HCT116 (cell line): ENCODE results near the gene FUOM. TPM values are rescaled to one million over a fixed set of nuclear protein-coding genes. Genes with fewer than 3 reads are reported as not detected.

ENCODE experiments used
- ATAC-seq: fragments of 200-7000 bp; cut with Tn5 transposase; 2 replicates; pipeline ENCODE4 v1.9.1; 2020; ENCODE audit warnings: mild to moderate bottlenecking, moderate library complexity
- BruUV-seq: library from RNA; stranded (reverse); fragments of 400-500 nt; replicated peaks from 2 replicates; lab custom pipeline; 2021; lab: Mats Ljungman, UMichigan
- CTCF ChIA-PET: fragments of 300-600 bp; sonication (Branson Sonifier 250); formaldehyde crosslinking; loops from one replicate; lab custom pipeline; 2021; ENCODE audit warnings: antibody characterized with exemption; lab: Charles Lee
- POLR2A ChIA-PET: fragments of 300-600, 350-600 bp; sonication (Branson Sonifier 250); formaldehyde crosslinking; loops from one replicate; lab custom pipeline; 2021; ENCODE audit warnings: antibody characterized with exemption; lab: Charles Lee
- RAD21 ChIA-PET, 2 experiments: fragments of 300-600 bp; sonication (Branson Sonifier 250); formaldehyde crosslinking; loops; one replicate each; lab custom pipeline; 2023; ENCODE audit warnings: low total read pairs in 2 of 2; ENCODE audit not compliant: uncharacterized antibody in 2 of 2, unreplicated experiment in 2 of 2, low non-redundant PET in 1 of 2; lab: Charles Lee
- DNase-seq: peaks from one replicate; pipeline ENCODE4 v3.0.0-alpha.2; 2010; ENCODE audit warnings: low read depth, low spot score
- H2AFZ ChIP-seq: fragments of 200-600 bp; shearing (Covaris generic), sonication (generic); 2 replicates; pipeline ENCODE4 v1.6.1; 2017; ENCODE audit warnings: low read depth, mixed run types, mixed read lengths, antibody characterized with exemption, low read length; ENCODE audit not compliant: poor library complexity, severe bottlenecking
- H3K27ac ChIP-seq: 2 replicates; pipeline ENCODE4 v1.5.1; 2012; ENCODE audit warnings: low read depth, low read length
- H3K27me3 ChIP-seq: fragments of 200-600 bp; sonication (generic); 2 replicates; pipeline ENCODE4 v1.6.1; 2016; ENCODE audit warnings: mixed run types, low read length, mixed read lengths; ENCODE audit not compliant: insufficient read depth
- H3K36me3 ChIP-seq, 2 experiments: fragments of 200-500 bp in 1 of 2; fragments of 200-600 bp in 1 of 2; sonication (Bioruptor generic) in 1 of 2; sonication (generic) in 1 of 2; 2 replicates each; pipeline versions ENCODE4 v1.5.1 to v1.6.1; 2014 to 2016; ENCODE audit warnings: low read length in 2 of 2, inconsistent platforms in 1 of 2, mixed read lengths in 1 of 2, mixed run types in 1 of 2; ENCODE audit not compliant: insufficient read depth in 2 of 2, control insufficient read depth in 1 of 2
- H3K4me1 ChIP-seq, 2 experiments: fragments of 200-600 bp in 1 of 2; sonication (generic) in 1 of 2; 2 replicates each; pipeline versions ENCODE4 v1.5.1 to v1.6.1; 2012 to 2017; ENCODE audit warnings: low read length in 2 of 2, inconsistent platforms in 1 of 2, mild to moderate bottlenecking in 1 of 2, mixed read lengths in 1 of 2, mixed run types in 1 of 2, moderate library complexity in 1 of 2; ENCODE audit not compliant: insufficient read depth in 2 of 2, control insufficient read depth in 1 of 2
- H3K4me2 ChIP-seq: fragments of 200-600 bp; sonication (generic); 2 replicates; pipeline ENCODE4 v1.6.1; 2017; ENCODE audit warnings: mixed run types, low read length, mixed read lengths
- H3K4me3 ChIP-seq, 2 experiments: fragments of 200-600 bp in 1 of 2; sonication (generic) in 1 of 2; replicated peaks in 1 of 2; 2 replicates each; pipeline ENCODE4 v1.5.1; 2011 to 2016; ENCODE audit warnings: low read length in 2 of 2, control low read depth in 1 of 2, low read depth in 1 of 2, mild to moderate bottlenecking in 1 of 2, mixed read lengths in 1 of 2, mixed run types in 1 of 2
- H3K79me2 ChIP-seq: fragments of 200-600 bp; sonication (generic); 2 replicates; pipeline ENCODE4 v1.6.1; 2017; ENCODE audit warnings: mild to moderate bottlenecking, mixed run types, low read length, moderate library complexity, mixed read lengths; ENCODE audit not compliant: insufficient read depth
- H3K9ac ChIP-seq: fragments of 200-600 bp; sonication (generic); 2 replicates; pipeline ENCODE4 v1.6.1; 2016; ENCODE audit warnings: low read length, mixed read lengths
- H3K9me2 ChIP-seq: fragments of 200-600 bp; sonication (generic), shearing (Covaris generic); 2 replicates; pipeline ENCODE4 v1.6.1; 2017; ENCODE audit warnings: mixed run types, mild to moderate bottlenecking, moderate library complexity; ENCODE audit not compliant: insufficient read depth
- H3K9me3 ChIP-seq, 2 experiments: fragments of 200-500 bp in 1 of 2; fragments of 200-600 bp in 1 of 2; sonication (Bioruptor generic) in 1 of 2; sonication (generic) in 1 of 2; 2 replicates each; pipeline ENCODE4 v1.6.1; 2014 to 2017; ENCODE audit warnings: low read length in 2 of 2, mixed read lengths in 2 of 2, inconsistent platforms in 1 of 2, low read depth in 1 of 2, mild to moderate bottlenecking in 1 of 2, mixed run types in 1 of 2, moderate library complexity in 1 of 2; ENCODE audit not compliant: control insufficient read depth in 1 of 2, insufficient read depth in 1 of 2
- H4K20me1 ChIP-seq: fragments of 200-600 bp; sonication (generic), shearing (Covaris generic); 2 replicates; pipeline ENCODE4 v1.6.1; 2017; ENCODE audit warnings: mixed run types, mild to moderate bottlenecking, moderate library complexity; ENCODE audit not compliant: insufficient read depth
- CEBPB ChIP-seq: IDR thresholded peaks from 2 replicates; pipeline ENCODE4 v1.6.1; 2012; ENCODE audit warnings: low read depth
- EGR1 ChIP-seq: IDR thresholded peaks from 2 replicates; pipeline ENCODE4 v1.6.1; 2012; ENCODE audit warnings: low read depth
- POLR2A ChIP-seq: IDR thresholded peaks from 2 replicates; pipeline ENCODE4 v1.7.0; 2011; ENCODE audit warnings: borderline replicate concordance; ENCODE audit not compliant: insufficient read depth, insufficient read length; ENCODE audit errors: extremely low read depth
- POLR2AphosphoS5 ChIP-seq: IDR thresholded peaks from 2 replicates; pipeline ENCODE4 v1.6.1; 2011; ENCODE audit warnings: mild to moderate bottlenecking, low read depth, low read length, moderate library complexity
- SIN3A ChIP-seq: IDR thresholded peaks from 2 replicates; pipeline ENCODE4 v1.6.1; 2012; ENCODE audit warnings: low read depth
- YY1 ChIP-seq: IDR thresholded peaks from 2 replicates; pipeline ENCODE4 v1.6.1; 2011; ENCODE audit warnings: low read length, low read depth, moderate library complexity, mild to moderate bottlenecking; ENCODE audit not compliant: insufficient replicate concordance; ENCODE audit errors: extremely low read depth
- ZBTB33 ChIP-seq: IDR thresholded peaks from 2 replicates; pipeline ENCODE4 v1.6.1; 2011; ENCODE audit warnings: mild to moderate bottlenecking, low read length, moderate library complexity; ENCODE audit not compliant: insufficient replicate concordance; ENCODE audit errors: extremely low read depth
- ZFX ChIP-seq: fragments of 450-650 bp; IDR thresholded peaks from 2 replicates; pipeline ENCODE4 v1.6.1; 2017
- ZNF274 ChIP-seq: fragments of 200-500 bp; sonication (Bioruptor generic); IDR thresholded peaks from 2 replicates; pipeline ENCODE4 v1.6.1; 2014; ENCODE audit warnings: mild to moderate bottlenecking, low read depth, low read length, inconsistent platforms
- intact Hi-C: fragments of 100-400 bp; cut with micrococcal nuclease; formaldehyde crosslinking; loops from 2 replicates; pipeline ENCODE4 v1.10.0; 2022
- total RNA-seq: library from RNA; stranded (reverse); gene quantifications from one replicate; pipeline ENCODE4 v1.2.1, GENCODE V29; 2021; ENCODE audit not compliant: unreplicated experiment

The FUOM gene
- total RNA-seq, 1 experiment from 2014 or later: 21.5 TPM

- no peak for DNase-seq
- no peaks in the 10 kb centered on the region for H4K20me1 ChIP-seq
- ATAC-seq: no peak
- POLR2A ChIA-PET: no interaction called here
- no peak for TF ChIP-seq EGR1
- no peak for TF ChIP-seq SIN3A
- TF ChIP-seq POLR2A: no peak
- no peak for TF ChIP-seq ZFX
- no peak for TF ChIP-seq CEBPB
- H3K36me3 ChIP-seq: no peaks in the 10 kb centered on the region
- H3K4me2 ChIP-seq: no peak overlapping the region
- H3K27ac ChIP-seq: no peak overlapping the region
- no peak overlapping the region for H2AFZ ChIP-seq
- H3K9ac ChIP-seq: no peak overlapping the region
- H3K4me3 ChIP-seq: no peak overlapping the region
- CTCF ChIA-PET: no interaction called here
- no peaks in the 10 kb centered on the region for H3K9me2 ChIP-seq
- H3K4me1 ChIP-seq: peaks cover 0 to 10% of the 10 kb centered on the region in 2 experiments; a peak in 2 of 4 replicates
- BruUV-seq: no TSS peak
- intact Hi-C loops: no loop called here
- no peaks in the 10 kb centered on the region for H3K9me3 ChIP-seq
- no peaks in the 10 kb centered on the region for H3K27me3 ChIP-seq
- H3K79me2 ChIP-seq: 0 out of 2 replicates have a peak, but pooled peaks cover 4% of the 10 kb centered on the region
- RAD21 ChIA-PET: no interaction called here
Observed at GRCh38 chr10:133375357-133376115, 17.7 kb upstream of the FUOM start.

- no peak within 1 kb of the TSS for H2AFZ ChIP-seq
- peak; percentile 54 for DNase-seq
- H3K27ac ChIP-seq: peak within 1 kb of the TSS; percentile 45; the same call in 1 of the 2 replicates
- H3K9me3 ChIP-seq: no peaks in the 10 kb centered on the region
- POLR2A ChIA-PET: no interaction called here
- intact Hi-C loops: no loop called here
- no peaks in the 10 kb centered on the region for H4K20me1 ChIP-seq
- no peaks in the 10 kb centered on the region for H3K27me3 ChIP-seq
- peaks cover 0 to 9% of the 10 kb centered on the region in 2 experiments; a peak in 2 of 4 replicates for H3K4me1 ChIP-seq
- TF ChIP-seq YY1 (peak; percentile 67), POLR2AphosphoS5 (peak; percentile 80), CEBPB (no peak), SIN3A (peak; percentile 33), ZBTB33 (peak; percentile 95), POLR2A (peak; percentile 31), ZFX (peak; percentile 40), ZNF274 (no peak), EGR1 (peak; percentile 55)
- TF ChIP-seq, all 23 proteins: peak for 7
- Histone ChIP-seq H3K79me2 (0 out of 2 replicates have a peak, but pooled peaks cover 4% of the 10 kb centered on the region), H3K9ac (peak within 1 kb of the TSS; percentile 52; the same call in 1 of the 2 replicates), H3K4me2 (peak within 1 kb of the TSS; percentile 48), H3K36me3 (no peaks in the 10 kb centered on the region), H3K4me3 (peak within 1 kb of the TSS; percentile 56 to 57), H3K9me2 (no peaks in the 10 kb centered on the region)
- CTCF ChIA-PET: no interaction called here
- BruUV-seq: no TSS peak
- RAD21 ChIA-PET: interaction anchor here in 1 of 2 experiments (0.5 kb wide), 1 partner anchor 13 kb away, joined by 3 read pairs; no protein-coding TSS in a partner anchor
- ATAC-seq: peak; percentile 99
Observed at GRCh38 chr10:133373174-133374090, 15.6 kb upstream of the FUOM start, which contains the start of gene ECHS1. Gene ECHS1, minus strand, starts transcription at chr10:133373354. Its CDS starts 21 bp downstream, at chr10:133373333.
